HEK293T (cell line): ENCODE data around the gene FLNA.

Source experiments
- ARNT ChIP-seq: fragments of 450-650 bp; IDR thresholded peaks from 2 replicates; pipeline ENCODE4 v1.6.1; 2017; ENCODE audit warnings: mild to moderate bottlenecking
- BHLHE40 ChIP-seq: fragments of 450-650 bp; IDR thresholded peaks from 2 replicates; pipeline ENCODE4 v1.6.1; 2016; ENCODE audit warnings: mild to moderate bottlenecking, moderate library complexity, borderline replicate concordance
- FOXK2 ChIP-seq: fragments of 450-650 bp; IDR thresholded peaks from 2 replicates; pipeline ENCODE4 v1.6.1; 2016; ENCODE audit warnings: mild to moderate bottlenecking
- FOXM1 ChIP-seq: fragments of 450-650 bp; IDR thresholded peaks from 2 replicates; pipeline ENCODE4 v1.6.1; 2017; ENCODE audit warnings: mild to moderate bottlenecking, borderline replicate concordance
- SP1 ChIP-seq: fragments of 450-650 bp; IDR thresholded peaks from 2 replicates; pipeline ENCODE4 v1.6.1; 2017
- SUZ12 ChIP-seq: fragments of 450-650 bp; IDR thresholded peaks from 2 replicates; pipeline ENCODE4 v1.6.1; 2016; ENCODE audit warnings: mild to moderate bottlenecking
- ZNF384 ChIP-seq: fragments of 450-650 bp; IDR thresholded peaks from 2 replicates; pipeline ENCODE4 v1.6.1; 2016
- TF ChIP-seq, protein P1 (sequence below): fragments of 450-650 bp; IDR thresholded peaks from 2 replicates; pipeline ENCODE4 v1.6.1; 2016

DNA sequence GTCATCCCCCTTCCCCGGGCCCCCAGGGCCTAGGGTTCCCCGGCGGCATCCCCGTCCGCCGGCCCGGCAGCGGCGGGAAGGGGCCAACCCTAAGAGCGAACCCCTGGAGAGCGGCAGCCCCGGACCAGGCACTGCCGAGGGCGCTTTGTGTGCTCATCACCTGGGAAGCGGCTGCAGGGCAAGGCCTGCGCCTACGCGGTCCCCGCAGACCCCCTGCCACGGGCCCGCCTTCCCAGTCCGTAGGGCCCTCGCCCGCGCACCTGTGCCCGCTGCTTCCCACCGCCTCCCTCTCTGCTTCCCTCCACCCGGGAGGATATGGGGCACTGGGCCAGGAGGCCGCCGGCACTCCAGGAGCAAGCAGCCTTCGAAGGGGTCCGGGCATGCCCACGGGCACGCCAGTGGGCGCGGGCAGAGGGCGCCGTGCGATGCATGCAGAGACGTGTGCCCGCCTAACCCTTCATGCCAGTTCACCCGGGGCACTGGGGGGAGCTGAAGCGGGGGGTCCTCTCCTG is 2.6 kb downstream of the FLNA start:
- no peak for TF ChIP-seq SUZ12
- TF ChIP-seq FOXM1: no peak
- TF ChIP-seq FOXK2: no peak
- TF ChIP-seq, protein P1, sequence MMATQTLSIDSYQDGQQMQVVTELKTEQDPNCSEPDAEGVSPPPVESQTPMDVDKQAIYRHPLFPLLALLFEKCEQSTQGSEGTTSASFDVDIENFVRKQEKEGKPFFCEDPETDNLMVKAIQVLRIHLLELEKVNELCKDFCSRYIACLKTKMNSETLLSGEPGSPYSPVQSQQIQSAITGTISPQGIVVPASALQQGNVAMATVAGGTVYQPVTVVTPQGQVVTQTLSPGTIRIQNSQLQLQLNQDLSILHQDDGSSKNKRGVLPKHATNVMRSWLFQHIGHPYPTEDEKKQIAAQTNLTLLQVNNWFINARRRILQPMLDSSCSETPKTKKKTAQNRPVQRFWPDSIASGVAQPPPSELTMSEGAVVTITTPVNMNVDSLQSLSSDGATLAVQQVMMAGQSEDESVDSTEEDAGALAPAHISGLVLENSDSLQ: no peak
- TF ChIP-seq ZNF384: no peak
- TF ChIP-seq ARNT: no peak
- no peak for TF ChIP-seq SP1
- no peak for TF ChIP-seq BHLHE40
